ENCODE data around the gene GRK7. TPM values are rescaled to one million over a fixed set of nuclear protein-coding genes. Genes with fewer than 3 reads are reported as not detected.

Gene GRK7
- polyA plus RNA-seq, 1 of the 3 experiments (the other 2 are of a cell fraction): not detected

DNA sequence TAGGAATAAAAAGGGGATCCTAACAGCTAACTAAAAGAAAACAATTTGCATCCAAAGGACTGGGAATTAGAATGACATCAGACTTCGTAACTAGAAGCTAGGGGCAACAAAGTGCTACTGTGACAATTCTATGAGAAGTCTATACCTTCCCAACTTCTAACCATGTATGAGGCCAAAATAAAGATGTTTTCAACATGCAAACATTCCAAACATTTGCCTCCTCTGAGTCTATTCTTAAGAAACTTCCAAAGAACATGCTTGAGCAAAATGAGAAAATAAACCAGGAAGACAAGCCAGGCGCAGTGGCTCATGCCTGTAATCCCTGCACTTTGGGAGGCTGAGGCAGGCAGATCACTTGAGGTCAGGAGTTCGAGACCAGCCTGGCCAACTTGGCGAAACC, 38.2 kb upstream of the GRK7 start:
- H3K9ac ChIP-seq: no peak overlapping the region
- H3K79me2 ChIP-seq (ENCODE audit: insufficient read depth): no peaks in the 10 kb centered on the region
- no peak overlapping the region for H3K27ac ChIP-seq (ENCODE audit: low read depth in 2 of 2, low read length in 1 of 2)
- no peaks in the 10 kb centered on the region for H4K20me1 ChIP-seq (ENCODE audit: insufficient read depth)
- CTCF ChIA-PET: interaction anchor here (2.8 kb wide), 1 partner anchor 13 kb away, joined by 8 read pairs; the partner anchor contains the start of gene RNF7
- H3K9me2 ChIP-seq: no peaks in the 10 kb centered on the region
- H3K4me3 ChIP-seq (ENCODE audit: low read depth in 2 of 2, low read length in 1 of 2): no peak overlapping the region
- no peaks in the 10 kb centered on the region for H3F3A ChIP-seq (replicated peaks; ENCODE audit: insufficient read depth)
- POLR2A ChIA-PET: no interaction called here
- no peak for TF ChIP-seq EP300 (IDR thresholded peaks at IDR 0.05; ENCODE audit: borderline replicate concordance in 1 of 2, low read depth in 1 of 2, low read length in 1 of 2)
- TF ChIP-seq, protein P1, sequence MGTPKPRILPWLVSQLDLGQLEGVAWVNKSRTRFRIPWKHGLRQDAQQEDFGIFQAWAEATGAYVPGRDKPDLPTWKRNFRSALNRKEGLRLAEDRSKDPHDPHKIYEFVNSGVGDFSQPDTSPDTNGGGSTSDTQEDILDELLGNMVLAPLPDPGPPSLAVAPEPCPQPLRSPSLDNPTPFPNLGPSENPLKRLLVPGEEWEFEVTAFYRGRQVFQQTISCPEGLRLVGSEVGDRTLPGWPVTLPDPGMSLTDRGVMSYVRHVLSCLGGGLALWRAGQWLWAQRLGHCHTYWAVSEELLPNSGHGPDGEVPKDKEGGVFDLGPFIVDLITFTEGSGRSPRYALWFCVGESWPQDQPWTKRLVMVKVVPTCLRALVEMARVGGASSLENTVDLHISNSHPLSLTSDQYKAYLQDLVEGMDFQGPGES (IDR thresholded peaks at IDR 0.05; ENCODE audit: low read depth, low read length): no peak
- TF ChIP-seq SMC3 (IDR thresholded peaks at IDR 0.05; ENCODE audit: low read depth, low read length): no peak
- TF ChIP-seq RCOR1 (IDR thresholded peaks at IDR 0.05; ENCODE audit: low read length): no peak
- WGBS (ENCODE audit: low lambda C conversion rate): 73% methylated on average over 4 of the region's 4 CpGs
- no peaks in the 10 kb centered on the region for H3K27me3 ChIP-seq (ENCODE audit: insufficient read depth)
- no peaks in the 10 kb centered on the region for H3K4me1 ChIP-seq (ENCODE audit: control insufficient read depth in 1 of 2, insufficient read depth in 2 of 2, low read depth in 1 of 2, low read length in 1 of 2)
- no peak overlapping the region for H3K4me2 ChIP-seq
- no peak for DNase-seq
- 0 out of 2 replicates have a peak overlapping the region, but pooled peaks have one; percentile 6 for H2AFZ ChIP-seq (ENCODE audit: low read depth)
- no peaks in the 10 kb centered on the region for H3K9me3 ChIP-seq
- no peaks in the 10 kb centered on the region for H3K36me3 ChIP-seq (replicated peaks in 1 of 2; ENCODE audit: control insufficient read depth in 1 of 2, insufficient read depth in 2 of 2, low read length in 1 of 2)

DNA sequence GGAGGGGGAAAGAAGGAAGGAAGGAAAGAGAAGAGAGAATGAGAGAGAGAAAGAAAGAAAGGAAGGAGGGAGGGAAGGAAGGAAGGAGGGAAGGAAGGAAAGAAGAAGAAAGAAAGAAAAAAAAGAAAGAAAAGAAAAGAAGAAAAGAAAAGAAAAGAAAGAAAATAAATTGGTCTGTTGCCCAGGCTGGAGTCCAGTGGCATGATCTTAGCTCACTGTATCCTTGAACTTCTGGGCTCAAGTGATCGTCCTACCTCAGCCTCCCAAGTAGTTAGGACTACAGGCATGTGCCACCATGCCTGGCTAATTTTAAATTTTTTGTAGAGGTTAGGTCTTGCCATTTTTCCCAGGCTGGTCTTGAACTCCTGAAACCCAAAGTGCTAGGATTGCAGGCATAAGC, 36.7 kb upstream of the GRK7 start:
- Histone ChIP-seq H3K9me2 (no peaks in the 10 kb centered on the region), H2AFZ (ENCODE audit: low read depth) (no peak overlapping the region), H3K9me3 (no peaks in the 10 kb centered on the region), H3F3A (replicated peaks; ENCODE audit: insufficient read depth) (no peaks in the 10 kb centered on the region), H3K36me3 (replicated peaks in 1 of 2; ENCODE audit: control insufficient read depth in 1 of 2, insufficient read depth in 2 of 2, low read length in 1 of 2) (no peaks in the 10 kb centered on the region), H3K9ac (no peak overlapping the region), H4K20me1 (ENCODE audit: insufficient read depth) (no peaks in the 10 kb centered on the region), H3K27me3 (ENCODE audit: insufficient read depth) (no peaks in the 10 kb centered on the region), H3K4me3 (ENCODE audit: low read depth in 2 of 2, low read length in 1 of 2) (no peak overlapping the region), H3K4me2 (no peak overlapping the region), H3K79me2 (ENCODE audit: insufficient read depth) (no peaks in the 10 kb centered on the region), H3K4me1 (ENCODE audit: control insufficient read depth in 1 of 2, insufficient read depth in 2 of 2, low read depth in 1 of 2, low read length in 1 of 2) (no peaks in the 10 kb centered on the region), H3K27ac (ENCODE audit: low read depth in 2 of 2, low read length in 1 of 2) (no peak overlapping the region)
- CTCF ChIA-PET: interaction anchor here (1.0 kb wide), 1 partner anchor 10 kb away, joined by 3 read pairs; no protein-coding TSS in a partner anchor
- DNase-seq: no peak
- TF ChIP-seq GATA2 (CRISPR knock-in tag; IDR thresholded peaks at IDR 0.05) (no peak), TAF1 (IDR thresholded peaks at IDR 0.05; ENCODE audit: borderline replicate concordance, low read depth, low read length) (no peak), FOXM1 (IDR thresholded peaks at IDR 0.05; ENCODE audit: low read depth) (no peak), JUND (IDR thresholded peaks at IDR 0.05) (no peak), FOXJ3 (CRISPR knock-in tag; IDR thresholded peaks at IDR 0.05) (no peak), MXI1 (IDR thresholded peaks at IDR 0.05; ENCODE audit: low read depth, low read length) (no peak), FOSL2 (IDR thresholded peaks at IDR 0.05; ENCODE audit: borderline replicate concordance, low read depth) (no peak), YY1 (IDR thresholded peaks at IDR 0.05; ENCODE audit: low read depth) (no peak), EP300 (IDR thresholded peaks at IDR 0.05; ENCODE audit: borderline replicate concordance in 1 of 2, low read depth in 1 of 2, low read length in 1 of 2) (no peak), CHD2 (IDR thresholded peaks at IDR 0.05; ENCODE audit: low read length, partially characterized antibody) (no peak), TCF12 (IDR thresholded peaks at IDR 0.05) (no peak)
- TF ChIP-seq, protein P2, sequence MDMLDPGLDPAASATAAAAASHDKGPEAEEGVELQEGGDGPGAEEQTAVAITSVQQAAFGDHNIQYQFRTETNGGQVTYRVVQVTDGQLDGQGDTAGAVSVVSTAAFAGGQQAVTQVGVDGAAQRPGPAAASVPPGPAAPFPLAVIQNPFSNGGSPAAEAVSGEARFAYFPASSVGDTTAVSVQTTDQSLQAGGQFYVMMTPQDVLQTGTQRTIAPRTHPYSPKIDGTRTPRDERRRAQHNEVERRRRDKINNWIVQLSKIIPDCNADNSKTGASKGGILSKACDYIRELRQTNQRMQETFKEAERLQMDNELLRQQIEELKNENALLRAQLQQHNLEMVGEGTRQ (IDR thresholded peaks at IDR 0.05; ENCODE audit: borderline replicate concordance, low read depth, low read length): no peak
- TF ChIP-seq, protein P3, sequence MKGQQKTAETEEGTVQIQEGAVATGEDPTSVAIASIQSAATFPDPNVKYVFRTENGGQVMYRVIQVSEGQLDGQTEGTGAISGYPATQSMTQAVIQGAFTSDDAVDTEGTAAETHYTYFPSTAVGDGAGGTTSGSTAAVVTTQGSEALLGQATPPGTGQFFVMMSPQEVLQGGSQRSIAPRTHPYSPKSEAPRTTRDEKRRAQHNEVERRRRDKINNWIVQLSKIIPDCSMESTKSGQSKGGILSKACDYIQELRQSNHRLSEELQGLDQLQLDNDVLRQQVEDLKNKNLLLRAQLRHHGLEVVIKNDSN (IDR thresholded peaks at IDR 0.05; ENCODE audit: borderline replicate concordance, low read depth): no peak
- TF ChIP-seq, protein P1 (IDR thresholded peaks at IDR 0.05; ENCODE audit: low read depth, low read length): no peak
- 16% methylated on average over 1 of the region's 1 CpG for WGBS (ENCODE audit: low lambda C conversion rate)
- POLR2A ChIA-PET: interaction anchor here (1.0 kb wide), 1 partner anchor 12 kb away, joined by 3 read pairs; the partner anchor contains the start of gene RNF7
